ACC112 (cell line): Measurements from ENCODE around the gene LAGE3.

Experiments used
- H2AFZ ChIP-seq: fragments of 200-600 bp; sonication (generic); one replicate; pipeline ENCODE4 v1.6.0; 2017; ENCODE audit warnings: antibody characterized with exemption, low read length; ENCODE audit not compliant: unreplicated experiment
- H3K27ac ChIP-seq: fragments of 200-600 bp; sonication (generic); 2 replicates; pipeline ENCODE4 v1.5.1; 2014; ENCODE audit warnings: low read depth, mild to moderate bottlenecking, antibody characterized with exemption, low read length, moderate library complexity
- H3K27me3 ChIP-seq: fragments of 200-600 bp; sonication (generic); 2 replicates; pipeline ENCODE4 v1.6.1; 2014; ENCODE audit warnings: mild to moderate bottlenecking, antibody characterized with exemption, low read length, moderate library complexity, mixed read lengths; ENCODE audit not compliant: insufficient read depth
- H3K36me3 ChIP-seq: fragments of 200-600 bp; sonication (generic); 2 replicates; pipeline ENCODE4 v1.6.1; 2016; ENCODE audit warnings: mild to moderate bottlenecking, antibody characterized with exemption, low read length, moderate library complexity, mixed read lengths; ENCODE audit not compliant: insufficient read depth
- H3K4me1 ChIP-seq: fragments of 200-600 bp; sonication (generic); one replicate; pipeline ENCODE4 v1.6.1; 2016; ENCODE audit warnings: low read length, mixed read lengths; ENCODE audit not compliant: insufficient read depth, unreplicated experiment, control insufficient read depth
- H3K4me3 ChIP-seq: fragments of 200-600 bp; sonication (generic); 2 replicates; pipeline ENCODE4 v1.5.1; 2014; ENCODE audit warnings: mild to moderate bottlenecking, low read depth, low read length
- H3K79me2 ChIP-seq: fragments of 200-600 bp; sonication (generic); one replicate; pipeline ENCODE4 v1.6.0; 2016; ENCODE audit warnings: low read length; ENCODE audit not compliant: control insufficient read depth, unreplicated experiment, insufficient read depth

Gene LAGE3

DNA sequence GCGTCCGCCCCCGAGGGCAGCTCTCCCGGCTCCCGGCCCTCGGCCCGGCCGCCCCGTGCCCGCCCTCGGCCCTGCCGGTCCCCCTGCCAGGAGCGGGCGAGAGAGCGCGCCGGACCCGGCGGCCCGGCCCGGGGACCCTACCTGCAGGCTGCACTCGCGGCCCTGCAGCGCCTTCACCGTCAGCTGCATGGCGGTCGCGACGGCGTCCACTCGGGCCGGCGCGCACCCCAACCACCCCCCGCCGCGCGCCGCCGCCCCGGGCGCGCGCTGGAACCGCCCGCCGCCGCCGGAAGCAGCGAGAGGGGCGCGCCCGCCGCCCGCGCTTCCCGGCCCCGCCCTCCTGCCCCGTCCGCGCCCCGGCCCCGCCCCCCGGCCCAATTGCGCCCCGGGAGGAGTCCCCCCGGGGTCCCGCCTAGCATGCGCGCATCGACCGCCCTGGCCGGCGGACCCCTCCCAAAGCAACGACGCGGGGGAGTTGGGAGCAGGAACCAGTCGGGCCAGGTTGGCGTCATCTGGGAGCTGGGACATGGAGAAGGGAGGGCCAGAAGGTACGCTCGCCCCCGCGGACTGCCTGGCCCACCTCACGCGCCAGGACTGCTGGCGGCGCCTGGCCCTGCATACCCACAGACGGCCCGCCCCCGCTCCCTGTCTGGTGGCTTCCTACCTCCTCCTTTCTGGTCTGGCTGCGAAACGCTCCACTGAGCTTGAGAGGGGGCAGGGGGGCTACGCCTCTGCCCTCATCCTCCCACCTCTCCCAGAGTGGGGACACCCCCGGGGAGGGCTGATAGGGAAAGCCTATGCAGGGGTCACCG is 7.5 kb upstream of the LAGE3 start, which contains the start of gene UBL4A:
UBL4A (minus strand) TSS at position 220 of the 812 bp plus-strand sequence; CDS start at position 189, 31 bp downstream.
- Histone ChIP-seq H3K4me3 (peak within 1 kb of the TSS; percentile 89), H3K36me3 (no peaks in the 10 kb centered on the region; the same call in 1 of the 2 replicates), H2AFZ (no peak within 1 kb of the TSS), H3K27ac (no peak within 1 kb of the TSS), H3K4me1 (peaks cover 10% of the 10 kb centered on the region), H3K27me3 (no peaks in the 10 kb centered on the region), H3K79me2 (peaks cover 27% of the 10 kb centered on the region)

GRCh38 chrX:154486052-154486395 is 6.9 kb upstream of the LAGE3 start:
- Histone ChIP-seq H3K79me2 (peaks cover 27% of the 10 kb centered on the region), H2AFZ (no peak overlapping the region), H3K4me1 (peaks cover 10% of the 10 kb centered on the region), H3K36me3 (no peaks in the 10 kb centered on the region; the same call in 1 of the 2 replicates), H3K27ac (no peak overlapping the region), H3K4me3 (peak overlapping the region; percentile 89), H3K27me3 (no peaks in the 10 kb centered on the region)

DNA sequence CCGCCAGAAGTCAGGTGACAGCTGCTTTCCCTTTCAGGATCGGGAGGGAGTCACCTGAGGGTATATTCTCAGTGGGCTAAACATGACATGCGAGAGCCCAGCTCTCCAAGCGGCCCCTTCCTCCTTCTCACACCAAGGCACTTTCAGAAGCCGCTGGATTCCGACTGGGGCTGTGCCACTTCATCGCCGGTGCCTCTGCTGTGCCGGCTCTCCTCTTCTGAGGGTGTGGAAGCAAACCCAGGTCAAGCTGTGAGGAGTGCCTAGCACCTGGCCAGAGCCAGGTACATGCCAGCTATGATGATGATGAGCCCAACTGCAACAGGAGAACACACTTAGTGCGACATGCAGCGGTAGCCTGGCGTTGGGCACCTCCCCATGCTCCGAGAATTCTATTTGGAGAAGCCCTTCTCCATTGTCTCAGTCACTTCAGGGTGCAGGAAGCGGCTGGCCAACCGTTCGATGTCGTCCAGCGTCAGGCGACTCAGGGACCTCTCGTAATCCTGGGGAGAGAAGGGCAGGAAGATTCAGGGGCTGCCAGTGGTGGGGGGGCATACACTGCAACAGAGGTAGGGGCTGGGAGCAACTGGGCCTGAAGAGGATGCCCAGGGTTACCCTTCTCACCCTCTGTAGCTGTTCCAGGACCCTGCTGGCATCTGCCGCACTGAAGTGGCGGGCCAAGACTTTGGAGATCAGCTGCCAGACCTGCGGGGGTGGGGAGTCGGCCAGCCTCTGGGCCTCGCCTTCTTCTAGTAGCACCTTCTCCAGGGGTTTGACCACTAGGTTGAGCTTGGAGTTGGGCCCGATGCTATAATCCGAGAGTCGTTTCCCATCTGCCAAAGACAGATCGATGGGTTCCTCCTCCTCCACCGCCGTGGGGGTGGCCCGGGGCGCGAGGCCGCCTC is 6.3 kb upstream of the LAGE3 start:
- no peak overlapping the region for H2AFZ ChIP-seq
- no peak overlapping the region for H3K27ac ChIP-seq

DNA sequence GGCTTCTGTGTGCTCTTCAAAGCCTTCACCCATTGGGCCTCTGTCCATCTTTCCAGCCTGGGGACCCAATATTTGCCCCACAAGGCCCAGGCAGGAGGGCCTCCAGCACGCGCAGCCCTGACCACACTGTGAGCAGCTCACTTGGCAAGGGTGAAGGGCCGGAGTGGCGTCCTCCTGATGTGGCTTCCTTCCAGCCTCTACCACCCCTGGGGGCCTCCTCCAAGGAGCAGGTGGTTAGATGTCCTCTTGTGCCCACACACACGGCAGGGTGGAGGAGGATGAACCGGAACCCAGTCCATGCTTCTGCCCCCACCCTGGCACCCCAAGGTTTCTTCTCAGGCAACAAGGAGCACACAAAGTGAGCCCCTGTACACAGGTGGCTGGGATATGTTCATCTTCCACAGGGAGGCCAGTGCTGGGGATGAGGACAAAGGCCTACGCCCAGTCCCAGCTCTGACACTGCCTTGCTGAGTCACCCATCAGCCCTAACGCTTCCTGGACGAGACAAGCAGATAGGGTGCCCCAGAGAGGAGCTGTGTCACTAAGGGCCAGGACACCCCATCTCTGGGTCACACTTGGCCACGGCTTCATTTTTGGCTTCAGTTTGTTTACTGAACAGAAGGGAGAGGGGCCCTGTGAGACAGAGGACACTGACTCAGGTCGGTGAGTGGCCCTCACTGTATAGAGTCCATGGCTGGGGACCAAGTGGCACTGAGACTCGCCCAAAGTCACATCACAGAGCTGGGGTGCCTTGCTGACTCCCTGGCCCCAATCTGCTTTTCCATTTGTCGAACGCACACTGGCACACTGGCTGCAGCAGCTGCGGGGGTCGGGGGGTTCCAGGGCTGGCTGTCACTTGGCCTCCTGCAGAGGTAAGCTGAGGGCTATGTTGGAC is 5.4 kb upstream of the LAGE3 start:
- Histone ChIP-seq H2AFZ (no peak overlapping the region), H3K27ac (no peak overlapping the region), H3K79me2 (peaks cover 25% of the 10 kb centered on the region), H3K27me3 (no peaks in the 10 kb centered on the region), H3K4me1 (peaks cover 11% of the 10 kb centered on the region), H3K36me3 (no peaks in the 10 kb centered on the region; the same call in 1 of the 2 replicates), H3K4me3 (0 out of 2 replicates have a peak overlapping the region, but pooled peaks have one; percentile 89)

More for the DNA sequence above, 6.3 kb upstream of the LAGE3 start:
- H3K4me1 ChIP-seq: peaks cover 10% of the 10 kb centered on the region
- H3K79me2 ChIP-seq: peaks cover 27% of the 10 kb centered on the region
- H3K36me3 ChIP-seq: no peaks in the 10 kb centered on the region; the same call in 1 of the 2 replicates
- H3K4me3 ChIP-seq: peak overlapping the region; percentile 89
- H3K27me3 ChIP-seq: no peaks in the 10 kb centered on the region

- H3K27me3 ChIP-seq: no peaks in the 10 kb centered on the region
- H3K4me1 ChIP-seq: peaks cover 14% of the 10 kb centered on the region
- H2AFZ ChIP-seq: no peak overlapping the region
- no peak overlapping the region for H3K27ac ChIP-seq
- peaks cover 19% of the 10 kb centered on the region for H3K79me2 ChIP-seq
- no peaks in the 10 kb centered on the region; the same call in 1 of the 2 replicates for H3K36me3 ChIP-seq
- H3K4me3 ChIP-seq: no peak overlapping the region
These were observed 4.2 kb upstream of the LAGE3 start for GRCh38 chrX:154483325-154483724.

DNA sequence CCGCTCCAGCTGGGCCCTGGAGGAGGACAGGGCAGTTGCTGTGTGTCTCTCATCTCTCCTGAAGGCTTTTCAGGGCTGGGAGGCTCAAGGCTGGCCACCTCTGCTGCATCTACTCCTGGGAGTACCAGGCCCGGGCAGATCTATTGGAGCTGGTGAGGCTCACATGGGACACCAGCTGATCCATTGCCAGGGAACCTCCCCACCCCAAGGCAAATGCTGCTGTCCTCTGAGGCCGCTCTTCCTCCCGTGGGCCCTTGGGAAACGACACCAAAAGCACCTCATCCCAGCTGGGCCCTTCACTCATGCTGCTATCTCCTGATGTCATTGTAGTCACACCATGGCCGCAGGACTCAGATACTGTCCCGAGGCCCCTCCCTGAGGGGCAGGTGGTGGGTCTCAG is 3.7 kb upstream of the LAGE3 start:
- peaks cover 16% of the 10 kb centered on the region for H3K79me2 ChIP-seq
- H3K36me3 ChIP-seq: no peaks in the 10 kb centered on the region; the same call in 1 of the 2 replicates
- H3K27me3 ChIP-seq: no peaks in the 10 kb centered on the region
- no peak overlapping the region for H2AFZ ChIP-seq
- H3K4me1 ChIP-seq: peaks cover 14% of the 10 kb centered on the region
- no peak overlapping the region for H3K4me3 ChIP-seq
- no peak overlapping the region for H3K27ac ChIP-seq

- Histone ChIP-seq H3K79me2 (peaks cover 13% of the 10 kb centered on the region), H3K36me3 (no peaks in the 10 kb centered on the region; the same call in 1 of the 2 replicates), H3K27ac (no peak overlapping the region), H2AFZ (no peak overlapping the region), H3K4me3 (no peak overlapping the region), H3K27me3 (no peaks in the 10 kb centered on the region), H3K4me1 (peaks cover 14% of the 10 kb centered on the region)
These were observed 3.0 kb upstream of the LAGE3 start for GRCh38 chrX:154481911-154482601.

GRCh38 chrX:154481195-154481594 is 2.1 kb upstream of the LAGE3 start:
- H3K36me3 ChIP-seq: no peaks in the 10 kb centered on the region; the same call in 1 of the 2 replicates
- peaks cover 13% of the 10 kb centered on the region for H3K79me2 ChIP-seq
- H3K27ac ChIP-seq: no peak overlapping the region
- H3K27me3 ChIP-seq: no peaks in the 10 kb centered on the region
- no peak overlapping the region for H3K4me3 ChIP-seq
- no peak overlapping the region for H2AFZ ChIP-seq
- peaks cover 14% of the 10 kb centered on the region for H3K4me1 ChIP-seq

DNA sequence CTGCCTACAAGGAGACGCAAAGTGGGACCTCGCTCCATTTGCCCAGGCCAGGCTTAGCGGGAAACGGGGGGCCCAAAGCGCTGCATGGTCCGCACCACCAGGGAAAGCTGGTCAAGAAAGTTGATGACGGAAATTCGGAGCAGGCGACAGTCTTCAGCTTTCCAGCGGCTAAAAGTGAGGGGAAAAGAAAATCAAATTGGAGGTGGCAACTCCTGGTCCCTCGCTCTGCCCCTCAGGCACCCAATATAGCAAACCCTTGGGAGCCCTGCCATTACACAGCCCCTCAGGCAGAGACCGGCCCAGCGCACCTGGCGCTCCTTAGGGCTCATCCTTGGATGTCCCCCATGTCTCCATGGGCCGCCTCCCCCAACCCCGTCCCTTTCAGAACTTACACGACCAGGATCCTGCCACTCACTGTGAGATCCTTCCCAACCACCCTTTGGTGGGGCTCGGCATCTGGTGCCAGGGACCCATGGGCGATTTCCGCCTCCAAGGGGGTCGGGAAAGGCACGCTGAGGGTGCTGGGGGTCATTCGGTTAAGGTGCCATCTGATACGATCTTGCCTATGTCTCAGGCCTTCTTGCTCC is 1.1 kb downstream of the LAGE3 start:
- Histone ChIP-seq H3K36me3 (no peaks in the 10 kb centered on the region), H2AFZ (peak overlapping the region; percentile 6), H3K27me3 (no peaks in the 10 kb centered on the region), H3K4me1 (peaks cover 4% of the 10 kb centered on the region), H3K27ac (peak overlapping the region; percentile 32), H3K79me2 (no peaks in the 10 kb centered on the region), H3K4me3 (peak overlapping the region; percentile 80)
